DMS 273 (cell line): ENCODE data around the gene RAB6C.
"Not testable (repeated sequence)": the region's sequence is repeated elsewhere in the genome, so short reads cannot be mapped to it uniquely, and the experiment has no call there.

Source experiments
- DNase-seq: peaks from one replicate; lab custom pipeline; 2025; ENCODE audit not compliant: unreplicated experiment; lab: John Stamatoyannopoulos, UW

The RAB6C gene

DNA sequence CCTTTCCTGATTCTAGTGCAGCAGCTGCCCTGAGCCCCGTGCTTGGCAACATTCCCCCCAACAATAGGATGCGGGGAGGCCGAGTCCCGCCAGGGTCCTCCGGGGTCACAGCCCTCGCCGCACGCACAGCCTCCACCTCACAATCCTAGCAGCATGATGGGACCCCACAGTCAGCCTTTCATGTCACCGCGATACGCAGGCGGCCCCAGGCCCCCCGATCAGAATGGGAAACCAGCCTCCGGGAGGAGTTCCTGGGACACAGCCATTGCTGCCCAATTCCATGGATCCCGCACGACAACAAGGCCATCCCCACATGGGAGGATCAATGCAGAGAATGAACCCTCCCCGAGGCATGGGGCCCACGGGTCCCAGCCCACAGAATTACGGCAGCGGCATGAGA lies 13.7 kb downstream of the RAB6C start:
- not testable (repeated sequence) for DNase-seq

DNA sequence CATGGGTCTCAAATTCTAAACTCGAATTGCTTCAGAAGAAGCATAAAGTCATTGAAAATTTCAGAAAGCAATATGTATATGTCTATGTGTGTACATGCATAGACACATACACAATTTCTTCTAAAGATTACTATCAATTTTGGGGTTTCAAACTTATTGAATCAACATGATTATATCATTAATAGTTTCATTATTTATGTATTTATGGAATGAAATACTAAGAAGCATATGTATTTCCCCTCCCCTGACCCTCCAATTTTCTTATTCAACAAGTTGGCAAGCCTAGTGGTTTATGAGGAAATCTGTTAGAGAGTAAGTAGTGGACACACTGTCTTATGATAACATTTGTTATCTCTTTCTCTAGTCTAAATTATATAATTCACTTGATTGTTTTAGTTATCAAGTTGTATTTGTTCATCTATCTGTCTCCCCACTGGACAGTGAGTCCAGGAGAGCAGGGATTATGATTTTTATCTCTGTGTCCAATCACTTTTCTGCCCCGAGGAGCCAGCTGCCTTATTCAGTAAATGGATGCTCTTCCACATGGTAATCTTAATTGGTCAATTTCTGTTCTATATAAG lies 17.3 kb downstream of the RAB6C start:
- DNase-seq, result not testable (repeated sequence)

DNA sequence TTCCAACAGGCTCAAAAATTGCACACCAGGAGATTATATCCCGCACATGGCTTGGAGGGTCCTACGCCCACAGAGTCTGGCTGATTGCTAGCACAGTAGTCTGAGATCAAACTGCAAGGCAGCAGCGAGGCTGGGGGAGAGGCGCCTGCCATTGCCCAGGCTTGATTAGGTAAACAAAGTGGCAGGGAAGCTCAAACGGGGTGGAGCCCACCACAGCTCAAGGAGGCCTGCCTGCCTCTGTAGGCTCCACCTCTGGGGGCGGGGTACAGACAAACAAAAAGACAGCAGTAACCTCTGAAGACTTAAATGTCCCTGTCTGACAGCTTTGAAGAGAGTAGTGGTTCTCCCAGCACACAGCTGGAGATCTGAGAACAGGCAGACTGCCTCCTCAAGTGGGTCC lies 19.3 kb downstream of the RAB6C start:
- not testable (repeated sequence) for DNase-seq

DNA sequence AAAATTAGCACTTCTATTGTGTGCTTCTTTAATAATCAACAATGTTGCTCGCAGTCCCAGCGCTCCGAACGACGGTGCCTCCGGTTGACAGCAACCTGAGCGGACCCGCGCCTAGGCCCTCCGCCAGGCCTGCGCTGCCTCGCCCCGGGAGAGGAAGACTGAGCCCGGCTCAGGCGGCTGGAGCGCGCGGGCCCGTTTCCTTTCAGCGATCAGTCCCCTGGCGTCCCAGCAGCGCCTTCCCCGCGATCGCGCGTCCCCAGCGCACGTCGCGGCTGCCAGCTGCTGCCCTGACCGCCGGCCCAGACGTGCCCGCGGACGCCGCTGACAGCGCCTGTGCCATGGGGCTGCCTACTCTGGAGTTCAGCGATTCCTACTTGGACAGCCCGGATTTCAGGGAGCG lies 26.4 kb downstream of the RAB6C start:
- DNase-seq, result peak; percentile 43

DNA sequence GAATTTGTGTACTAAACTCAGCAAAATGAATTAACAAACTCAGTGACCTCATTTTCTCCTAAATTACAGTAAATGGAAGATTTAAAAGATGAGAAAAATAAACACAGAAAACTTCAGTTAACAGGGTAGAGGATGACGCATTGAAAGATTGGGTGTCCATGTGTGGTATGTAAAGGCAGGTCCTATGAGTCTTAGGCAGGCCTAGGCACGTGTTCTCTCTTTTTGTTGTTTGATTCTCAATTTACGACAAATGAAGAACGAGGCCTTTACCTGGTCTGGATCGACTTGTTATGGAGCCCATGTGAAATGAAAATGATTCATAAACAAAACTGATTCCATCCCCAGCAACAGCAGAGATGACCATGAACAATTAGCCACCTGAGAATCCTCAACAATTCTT lies 37.2 kb downstream of the RAB6C start:
- not testable (repeated sequence) for DNase-seq

DNA sequence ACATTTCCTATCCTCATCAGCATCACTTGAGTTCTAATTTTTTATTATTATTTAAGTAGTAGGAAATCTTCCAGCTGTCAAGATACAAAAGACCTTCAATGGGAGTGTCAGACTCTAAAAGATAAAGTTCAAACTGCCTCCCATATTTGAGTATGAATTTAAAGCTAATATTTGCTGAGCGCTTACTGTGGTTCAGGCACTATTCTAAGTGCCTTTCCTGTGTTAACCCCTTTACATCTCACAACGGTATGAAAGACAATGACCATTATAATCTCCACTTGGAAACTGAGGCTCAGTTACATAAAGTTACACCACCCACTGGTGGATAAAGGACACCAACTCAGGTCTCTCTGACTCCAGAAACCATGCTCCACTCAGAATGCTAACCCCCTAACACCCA lies 39.9 kb downstream of the RAB6C start:
- DNase-seq, result no peak

DNA sequence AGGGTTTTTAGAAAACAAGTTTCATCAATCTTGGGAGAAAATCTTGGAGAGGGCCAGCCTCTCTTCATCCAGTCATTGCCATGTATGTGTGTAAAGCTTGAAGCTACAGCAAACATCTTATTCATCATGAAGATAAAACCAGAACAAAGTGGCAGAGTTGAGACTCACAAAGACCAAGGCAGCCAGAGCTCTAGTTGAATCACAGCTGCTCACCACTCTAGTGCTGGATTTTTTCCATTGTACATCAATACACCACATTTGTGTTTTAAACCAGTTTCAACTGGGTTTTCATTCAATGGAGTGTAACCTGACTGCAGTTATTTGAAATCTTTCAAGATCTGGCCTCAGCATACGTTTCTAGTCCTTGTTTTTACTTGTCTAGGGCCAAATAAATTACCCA lies 40.6 kb downstream of the RAB6C start:
- DNase-seq, result not testable (repeated sequence)

DNA sequence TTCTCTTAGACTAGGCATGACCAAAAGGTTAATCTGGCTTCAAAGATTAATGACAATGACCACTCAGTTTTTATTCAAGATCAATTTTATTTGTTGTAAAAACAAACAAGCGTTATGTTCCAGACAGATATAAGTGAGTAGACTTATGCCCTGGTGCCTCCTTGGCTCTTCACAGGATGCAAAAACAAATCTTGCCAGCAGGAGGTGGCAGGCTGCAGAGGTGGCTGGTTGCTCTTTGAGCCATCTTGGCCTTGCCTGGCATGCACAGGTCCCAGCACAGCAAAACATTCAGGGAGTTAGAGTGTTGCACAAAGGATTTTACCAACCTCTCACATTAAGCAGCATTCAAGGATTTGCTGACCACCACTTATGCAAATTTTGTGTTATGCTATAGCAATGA lies 46.5 kb downstream of the RAB6C start:
- DNase-seq, result peak; percentile 27
